ENCODE measurements around the gene GCM1.

GCM1 gene

GRCh38 chr6:53100561-53100960 lies 48.1 kb downstream of the GCM1 start:
- H3K27ac Mint-ChIP-seq = peak overlapping the region in 1 of 2 donors; percentile 82
- H3K4me3 Mint-ChIP-seq = no peak overlapping the region
- H3K27me3 Mint-ChIP-seq = no peaks in the 10 kb centered on the region
- no peaks in the 10 kb centered on the region for H3K4me1 Mint-ChIP-seq
- ATAC-seq = no peak
- H3K9me3 Mint-ChIP-seq = no peaks in the 10 kb centered on the region
- DNase-seq = no peak

GRCh38 chr6:53095716-53096115 lies 52.9 kb downstream of the GCM1 start:
- H3K27me3 Mint-ChIP-seq = no peaks in the 10 kb centered on the region
- no peaks in the 10 kb centered on the region for H3K4me1 Mint-ChIP-seq
- ATAC-seq = no peak
- no peak for DNase-seq
- H3K9me3 Mint-ChIP-seq = no peaks in the 10 kb centered on the region
- no peak overlapping the region for H3K27ac Mint-ChIP-seq
- H3K4me3 Mint-ChIP-seq = no peak overlapping the region

GRCh38 chr6:53095270-53095669 lies 53.4 kb downstream of the GCM1 start:
- Mint-ChIP-seq H3K4me3 (no peak overlapping the region), H3K4me1 (no peaks in the 10 kb centered on the region), H3K9me3 (no peaks in the 10 kb centered on the region), H3K27me3 (no peaks in the 10 kb centered on the region), H3K27ac (no peak overlapping the region)
- ATAC-seq = no peak
- no peak for DNase-seq

GRCh38 chr6:53090576-53090975 lies 58.1 kb downstream of the GCM1 start:
- H3K9me3 Mint-ChIP-seq = no peaks in the 10 kb centered on the region
- H3K4me3 Mint-ChIP-seq = no peak overlapping the region
- peak overlapping the region in 1 of 2 donors; percentile 46 for H3K27ac Mint-ChIP-seq
- H3K27me3 Mint-ChIP-seq = no peaks in the 10 kb centered on the region
- no peaks in the 10 kb centered on the region for H3K4me1 Mint-ChIP-seq
- DNase-seq (no peak), ATAC-seq (no peak)

GRCh38 chr6:53089948-53090347 lies 58.7 kb downstream of the GCM1 start:
- Mint-ChIP-seq H3K27ac (no peak overlapping the region), H3K4me3 (no peak overlapping the region), H3K27me3 (no peaks in the 10 kb centered on the region), H3K9me3 (no peaks in the 10 kb centered on the region), H3K4me1 (no peaks in the 10 kb centered on the region)
- no peak for DNase-seq
- no peak for ATAC-seq

GRCh38 chr6:53086302-53086701 lies 62.3 kb downstream of the GCM1 start:
- Mint-ChIP-seq H3K27me3 (no peaks in the 10 kb centered on the region), H3K9me3 (no peaks in the 10 kb centered on the region), H3K4me3 (no peak overlapping the region), H3K27ac (no peak overlapping the region), H3K4me1 (no peaks in the 10 kb centered on the region)
- ATAC-seq = no peak
- no peak for DNase-seq

- Mint-ChIP-seq H3K4me3 (no peak overlapping the region), H3K4me1 (no peaks in the 10 kb centered on the region), H3K27ac (no peak overlapping the region), H3K9me3 (no peaks in the 10 kb centered on the region), H3K27me3 (no peaks in the 10 kb centered on the region)
- DNase-seq (no peak), ATAC-seq (no peak)
These were observed 67.8 kb downstream of the GCM1 start for GRCh38 chr6:53080813-53081212.
